DND-41 (cell line): ENCODE data around the gene MED25.

Experiments
- CTCF ChIP-seq: IDR thresholded peaks from 2 replicates; pipeline ENCODE4 v1.5.1; 2012; ENCODE audit warnings: borderline replicate concordance, low read length, moderate library complexity, mild to moderate bottlenecking; ENCODE audit not compliant: poor library complexity, severe bottlenecking; ENCODE audit errors: extremely low read depth
- EZH2 ChIP-seq: IDR thresholded peaks from 3 replicates; pipeline ENCODE4 v1.6.1; 2012; ENCODE audit warnings: borderline replicate concordance, low read depth, mild to moderate bottlenecking, moderate library complexity, low read length, inconsistent platforms; ENCODE audit not compliant: severe bottlenecking

- TF ChIP-seq CTCF (no peak), EZH2 (no peak)
These were observed 32.1 kb downstream of the MED25 start for GRCh38 chr19:49850221-49850486.
